HUES6 (cell line): ENCODE measurements around the gene POLD1.
"Not testable (repeated sequence)": the region's sequence is repeated elsewhere in the genome, so short reads cannot be mapped to it uniquely, and the experiment has no call there.

ENCODE experiments used
- H3K27ac ChIP-seq: 2 replicates; pipeline ENCODE4 v1.7.0; 2013; ENCODE audit warnings: low read depth, mild to moderate bottlenecking, low read length, inconsistent platforms
- H3K27me3 ChIP-seq: 2 replicates; pipeline ENCODE4 v1.6.1; 2013; ENCODE audit warnings: low read length; ENCODE audit not compliant: control insufficient read depth, insufficient read depth
- H3K36me3 ChIP-seq: 2 replicates; pipeline ENCODE4 v1.6.1; 2013; ENCODE audit warnings: low read length; ENCODE audit not compliant: control insufficient read depth, insufficient read depth
- H3K4me1 ChIP-seq: 2 replicates; pipeline ENCODE4 v1.6.1; 2013; ENCODE audit warnings: low read length; ENCODE audit not compliant: control insufficient read depth, insufficient read depth
- H3K4me3 ChIP-seq: 2 replicates; pipeline ENCODE4 v1.5.1; 2013; ENCODE audit warnings: low read depth, low read length
- H3K9ac ChIP-seq: one replicate; pipeline ENCODE4 v1.6.1; 2013; ENCODE audit warnings: mild to moderate bottlenecking, low read length
- H3K9me3 ChIP-seq: 2 replicates; pipeline ENCODE4 v1.6.1; 2013; ENCODE audit warnings: low read depth, low read length; ENCODE audit not compliant: control insufficient read depth, insufficient read depth

The POLD1 gene

DNA sequence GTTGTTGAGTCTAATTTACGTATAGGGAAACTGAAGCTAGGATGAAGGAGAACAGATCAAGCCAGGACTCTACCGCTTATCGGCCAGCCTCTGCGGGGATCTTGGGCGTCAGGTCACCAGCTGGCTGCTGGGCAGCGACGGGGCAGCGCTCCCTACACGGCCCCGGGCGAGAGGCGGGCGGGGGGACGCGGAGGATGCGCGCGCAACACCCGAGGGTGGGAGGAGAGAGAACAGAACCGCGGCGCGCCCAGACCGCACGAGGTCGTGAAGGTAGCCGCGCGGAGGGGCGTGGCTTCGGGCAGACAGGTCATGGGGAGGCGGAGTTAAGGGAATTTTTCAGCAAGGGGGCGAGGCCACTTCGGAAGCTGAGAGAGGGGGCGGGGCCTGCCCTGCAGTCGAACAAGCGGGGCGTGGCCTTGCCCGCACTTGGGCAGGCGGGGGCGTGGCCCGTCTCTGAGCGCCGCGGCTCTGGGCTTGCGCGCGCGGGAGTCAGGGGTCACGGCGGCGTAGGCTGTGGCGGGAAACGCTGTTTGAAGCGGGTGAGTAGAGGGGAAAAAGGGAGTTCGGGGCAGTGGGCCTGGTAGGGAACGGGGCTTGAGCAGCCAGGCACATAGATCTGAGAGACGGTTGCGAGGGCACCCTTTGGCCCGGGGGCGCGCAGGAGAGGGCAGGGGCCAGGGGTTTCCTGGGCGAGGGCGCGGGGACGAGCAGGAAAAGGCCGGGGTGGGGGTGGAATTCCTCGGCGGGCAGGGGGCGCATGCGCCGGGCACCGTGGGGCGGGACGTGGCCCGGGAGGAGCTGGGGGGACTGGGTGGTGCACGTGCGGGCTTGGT lies at the start of gene POLD1:
Gene POLD1, plus strand, starts transcription at position 496 of the 833 bp plus-strand sequence. CDS start 14,505 bp downstream, outside the sequence.
- peak within 1 kb of the TSS; percentile 95 for H3K9ac ChIP-seq
- peak within 1 kb of the TSS; percentile 86 for H3K4me3 ChIP-seq
- H3K36me3 ChIP-seq = peaks cover 63% of the 10 kb centered on the region
- H3K27ac ChIP-seq = peak within 1 kb of the TSS; percentile 82; the same call in 1 of the 2 replicates
- no peaks in the 10 kb centered on the region for H3K27me3 ChIP-seq
- H3K4me1 ChIP-seq = peaks cover 3% of the 10 kb centered on the region; the same call in 1 of the 2 replicates
- no peaks in the 10 kb centered on the region for H3K9me3 ChIP-seq

DNA sequence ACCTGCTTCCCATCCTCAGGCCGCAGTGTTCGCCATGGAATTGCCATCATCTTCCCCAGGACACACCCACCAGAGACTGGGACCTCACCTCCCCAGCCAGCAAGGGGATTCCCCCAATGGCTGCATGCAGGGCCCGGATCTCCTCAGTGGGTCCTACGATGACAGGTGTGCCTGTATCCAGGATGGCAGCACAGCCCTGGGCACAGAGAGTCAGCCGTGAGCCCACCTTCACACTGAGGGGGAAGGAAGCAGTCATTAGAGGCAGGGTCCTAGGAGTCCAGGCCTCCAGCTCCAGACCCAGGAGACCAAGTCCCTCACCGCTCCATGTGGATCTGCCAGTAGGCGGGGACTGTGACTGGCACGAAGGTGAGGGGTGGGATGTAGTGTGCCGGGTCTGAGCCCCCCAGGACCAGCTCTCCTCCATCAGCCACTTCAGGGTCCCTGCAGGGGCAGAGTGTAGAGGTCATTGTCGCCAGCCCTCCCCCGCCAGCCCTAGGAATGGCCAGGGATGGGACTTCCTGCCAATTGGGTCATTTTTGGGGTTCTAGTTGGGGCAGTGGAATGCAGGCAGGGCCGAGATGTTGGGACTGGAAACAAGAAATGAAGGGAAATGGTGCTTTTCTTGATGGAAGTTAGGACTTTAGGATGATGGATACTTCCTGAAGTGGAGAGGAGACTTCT lies 49.3 kb upstream of the POLD1 start:
- no peak overlapping the region for H3K27ac ChIP-seq
- peaks cover 11% of the 10 kb centered on the region for H3K4me1 ChIP-seq
- no peaks in the 10 kb centered on the region; the same call in 1 of the 2 replicates for H3K27me3 ChIP-seq
- H3K9me3 ChIP-seq = 0 out of 2 replicates have a peak, but pooled peaks cover 2% of the 10 kb centered on the region
- H3K9ac ChIP-seq = no peak overlapping the region
- no peak overlapping the region for H3K4me3 ChIP-seq
- H3K36me3 ChIP-seq = peaks cover 3% of the 10 kb centered on the region; the same call in 1 of the 2 replicates

DNA sequence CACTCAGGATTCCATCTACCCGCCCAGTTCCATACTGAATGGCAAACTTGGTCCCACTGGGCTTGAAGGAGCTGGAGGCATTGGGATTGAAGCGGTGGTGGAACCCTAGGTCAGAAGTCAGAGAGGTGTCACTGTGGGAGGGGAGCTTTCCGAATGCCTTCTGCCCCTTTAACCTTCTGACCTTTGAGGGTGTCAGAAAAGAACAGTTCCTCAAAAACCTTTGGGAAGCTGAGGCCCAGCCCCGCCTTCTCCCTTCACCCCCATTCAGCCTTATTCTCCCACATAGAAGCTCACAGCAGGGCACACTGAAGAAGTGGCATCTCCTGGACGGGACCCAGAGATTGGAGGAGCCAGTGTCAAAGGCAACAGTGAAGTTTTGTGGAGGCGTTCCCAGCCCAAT lies 47.1 kb upstream of the POLD1 start:
- not testable (repeated sequence) for H3K4me1 ChIP-seq, H3K36me3 ChIP-seq, H3K27ac ChIP-seq, H3K4me3 ChIP-seq, H3K9me3 ChIP-seq, H3K9ac ChIP-seq, H3K27me3 ChIP-seq

DNA sequence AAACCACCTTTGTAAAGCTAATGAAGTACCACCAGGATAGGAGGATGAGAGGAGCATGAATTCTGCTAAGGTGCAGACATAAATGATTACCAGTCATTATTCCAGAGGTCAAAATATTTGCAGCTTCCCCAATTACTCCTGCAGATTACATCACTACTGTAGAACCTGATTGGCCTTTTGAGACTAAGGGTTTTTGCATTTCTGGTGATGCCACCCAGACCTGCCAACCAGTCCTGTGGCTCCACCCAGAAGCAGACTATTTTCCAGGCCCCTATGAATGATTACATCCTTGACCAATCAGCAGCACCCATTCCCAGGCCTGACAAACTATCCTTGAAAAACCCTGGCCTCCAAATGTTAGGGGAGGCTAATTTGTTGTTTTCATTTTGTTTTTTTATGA lies 43.8 kb upstream of the POLD1 start:
- Histone ChIP-seq H3K9me3 (peaks cover 12% of the 10 kb centered on the region; the same call in 1 of the 2 replicates), H3K4me3 (no peak overlapping the region), H3K9ac (no peak overlapping the region), H3K4me1 (0 out of 2 replicates have a peak, but pooled peaks cover 3% of the 10 kb centered on the region), H3K36me3 (peaks cover 3% of the 10 kb centered on the region; the same call in 1 of the 2 replicates), H3K27ac (no peak overlapping the region), H3K27me3 (no peaks in the 10 kb centered on the region)

DNA sequence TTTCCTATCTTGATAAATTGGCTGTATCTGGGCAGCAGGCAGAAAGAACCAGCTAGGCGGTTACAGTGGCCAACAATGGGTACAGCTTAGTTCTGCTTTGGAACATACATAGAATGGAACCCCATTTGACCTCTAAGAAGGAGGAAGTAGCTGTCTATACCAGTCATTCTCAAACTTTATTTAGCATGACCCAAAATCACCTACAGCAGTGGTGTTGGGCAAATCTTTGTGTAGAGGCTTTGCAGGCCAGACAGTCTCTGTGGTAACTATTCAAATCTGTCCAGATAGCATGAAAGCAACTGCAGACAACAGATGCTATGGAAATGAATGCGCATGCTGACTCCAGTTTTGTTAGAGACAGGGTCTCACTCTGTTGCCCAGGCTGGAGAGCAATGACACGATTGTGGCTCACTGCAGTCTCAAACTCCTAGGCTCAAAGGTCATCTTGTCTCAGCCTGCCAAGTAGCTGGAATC lies 43.0 kb upstream of the POLD1 start:
- Histone ChIP-seq H3K27ac (no peak overlapping the region), H3K27me3 (no peaks in the 10 kb centered on the region), H3K4me3 (no peak overlapping the region), H3K9ac (no peak overlapping the region), H3K36me3 (peaks cover 3% of the 10 kb centered on the region; the same call in 1 of the 2 replicates), H3K9me3 (peaks cover 12% of the 10 kb centered on the region; the same call in 1 of the 2 replicates), H3K4me1 (no peaks in the 10 kb centered on the region)

DNA sequence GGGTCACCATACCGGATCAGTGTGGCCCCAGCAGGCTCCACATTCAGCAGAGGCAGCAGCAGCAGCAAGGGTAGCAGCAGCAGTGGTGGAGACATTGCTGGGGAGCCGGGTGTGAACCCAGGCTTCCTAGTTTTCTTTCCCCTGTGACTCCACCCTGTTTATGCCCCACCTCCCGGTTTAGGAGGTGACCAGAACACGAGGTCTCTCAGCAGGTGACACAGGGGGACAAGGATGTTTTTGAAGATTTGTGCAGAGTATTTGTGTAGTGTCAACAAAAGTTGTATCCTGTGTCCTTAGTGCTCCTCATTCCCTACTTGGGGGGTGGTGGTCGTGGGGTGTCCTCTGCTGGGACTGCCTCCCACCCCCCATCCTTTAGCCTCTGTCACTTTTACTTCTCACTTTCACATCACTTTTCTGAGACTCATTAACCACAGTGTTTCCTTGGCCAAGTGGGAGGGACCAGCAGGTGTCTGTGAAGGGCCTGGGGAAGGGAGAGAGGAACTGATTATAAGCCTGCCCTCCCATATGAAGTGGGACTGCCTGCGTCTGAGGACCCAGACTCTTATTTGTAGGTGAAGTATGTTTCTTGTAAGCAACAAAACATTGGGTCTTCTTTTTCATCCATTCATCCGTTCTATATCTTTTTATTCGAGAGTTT lies 39.4 kb upstream of the POLD1 start:
- Histone ChIP-seq H3K27me3 (no peaks in the 10 kb centered on the region), H3K27ac (no peak overlapping the region), H3K9ac (no peak overlapping the region), H3K36me3 (no peaks in the 10 kb centered on the region), H3K4me3 (no peak overlapping the region), H3K9me3 (peaks cover 10% of the 10 kb centered on the region; the same call in 1 of the 2 replicates), H3K4me1 (no peaks in the 10 kb centered on the region)

DNA sequence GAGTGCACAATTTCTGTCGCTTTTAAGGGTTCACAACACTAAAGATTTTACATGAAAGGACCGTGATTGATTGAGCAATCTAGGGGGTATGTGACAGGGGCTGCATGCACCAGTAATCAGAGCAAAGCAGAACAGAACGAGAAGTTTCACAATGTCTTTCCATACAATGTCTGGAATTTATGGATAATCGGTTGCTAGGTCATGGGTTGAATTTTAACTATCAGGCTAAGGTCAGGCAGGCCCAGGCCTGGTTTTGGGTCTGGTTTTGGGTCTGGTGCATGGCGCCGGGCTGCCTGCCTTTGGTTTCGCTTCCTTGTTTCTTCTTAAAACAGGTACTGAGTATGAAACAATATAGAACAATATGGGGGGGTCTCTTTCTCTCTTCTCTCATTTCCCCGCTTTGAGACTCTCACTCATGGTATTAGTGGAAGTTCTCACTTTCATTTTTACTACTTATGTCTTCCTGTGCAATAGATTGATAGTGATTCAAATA lies 37.0 kb upstream of the POLD1 start:
- not testable (repeated sequence) for H3K36me3 ChIP-seq, H3K4me3 ChIP-seq, H3K9me3 ChIP-seq, H3K4me1 ChIP-seq, H3K9ac ChIP-seq, H3K27me3 ChIP-seq, H3K27ac ChIP-seq

DNA sequence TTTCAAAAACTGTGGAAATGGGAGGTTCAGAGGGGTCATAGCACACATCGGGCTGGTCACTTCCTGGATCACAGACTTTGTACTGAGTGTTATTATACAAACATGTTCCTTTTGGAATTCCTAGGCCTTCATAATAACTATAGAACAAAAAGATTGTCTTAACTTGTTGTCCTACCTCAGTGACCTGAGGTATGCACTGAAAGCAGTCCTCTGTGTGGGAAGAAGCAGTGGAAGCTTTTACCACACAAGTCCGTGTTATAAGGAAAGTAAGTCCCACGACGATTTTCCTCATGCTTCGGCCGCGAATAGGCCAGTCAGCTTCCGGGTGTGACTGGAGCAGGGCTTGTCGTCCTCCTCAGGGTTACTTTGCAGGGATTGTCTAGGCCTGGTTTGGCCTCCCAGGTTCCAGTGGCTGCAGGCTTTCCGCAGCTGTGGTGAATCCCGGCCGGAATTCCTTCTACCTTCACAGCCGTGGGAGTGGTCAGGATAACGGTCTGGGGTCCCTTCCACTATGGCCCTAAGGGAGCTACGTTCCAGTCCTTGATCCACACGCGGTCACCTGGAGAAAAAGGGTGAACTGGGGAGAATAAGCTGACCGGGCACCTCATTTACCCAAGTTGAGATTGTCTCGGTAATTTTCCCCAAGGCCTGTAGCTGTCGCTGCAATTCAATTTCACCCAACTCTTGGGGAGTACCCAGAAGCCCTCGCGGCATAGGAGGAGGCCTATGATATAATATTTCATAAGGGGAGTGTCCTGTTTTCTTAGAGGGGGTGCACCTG lies 34.7 kb upstream of the POLD1 start:
- no peaks in the 10 kb centered on the region for H3K4me1 ChIP-seq
- H3K9me3 ChIP-seq = peaks cover 7% of the 10 kb centered on the region; the same call in 1 of the 2 replicates
- no peak overlapping the region for H3K27ac ChIP-seq
- no peak overlapping the region for H3K9ac ChIP-seq
- H3K36me3 ChIP-seq = no peaks in the 10 kb centered on the region
- no peaks in the 10 kb centered on the region for H3K27me3 ChIP-seq
- H3K4me3 ChIP-seq = no peak overlapping the region

DNA sequence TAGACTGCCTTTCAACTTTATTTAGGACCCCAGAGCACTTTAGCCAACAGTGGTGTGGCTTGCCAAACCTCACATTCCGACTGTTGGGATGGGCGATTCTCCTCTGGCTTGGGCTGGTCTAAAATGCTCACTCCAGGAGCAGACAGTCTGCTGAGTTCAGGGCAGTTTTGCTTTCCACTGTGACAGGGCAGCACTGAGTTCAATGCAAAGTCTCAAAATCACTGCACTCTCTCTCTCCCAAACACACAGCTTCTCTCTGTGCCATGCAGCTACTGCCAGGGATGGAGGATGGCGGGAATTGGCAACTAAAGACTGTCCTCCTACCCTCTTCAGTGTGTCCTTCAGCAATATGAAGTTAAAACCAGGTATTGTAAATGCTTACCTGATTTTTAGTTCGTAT lies 31.9 kb upstream of the POLD1 start:
- no peak overlapping the region for H3K9ac ChIP-seq
- no peaks in the 10 kb centered on the region for H3K9me3 ChIP-seq
- no peaks in the 10 kb centered on the region for H3K4me1 ChIP-seq
- H3K27me3 ChIP-seq = no peaks in the 10 kb centered on the region
- H3K27ac ChIP-seq = no peak overlapping the region
- no peak overlapping the region for H3K4me3 ChIP-seq
- no peaks in the 10 kb centered on the region for H3K36me3 ChIP-seq

DNA sequence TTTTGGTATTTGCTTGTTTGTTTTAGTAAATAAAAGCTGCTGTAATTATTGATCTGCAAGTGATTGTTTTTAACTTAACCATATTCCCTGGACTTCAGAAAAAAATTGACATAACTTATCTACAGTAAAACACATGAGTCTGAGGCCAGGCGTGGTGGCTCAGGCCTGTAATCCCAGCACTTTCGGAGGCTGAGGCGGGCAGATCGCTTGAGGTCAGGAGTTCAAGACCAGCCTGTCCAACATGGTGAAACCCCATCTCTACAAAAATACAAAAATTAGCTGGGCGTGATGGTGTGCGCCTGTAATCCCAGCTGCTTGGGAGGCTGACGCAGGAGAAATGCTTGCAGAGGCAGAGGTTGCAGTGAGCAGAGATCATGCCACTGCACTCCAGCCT lies 30.7 kb upstream of the POLD1 start:
- H3K27me3 ChIP-seq, H3K9ac ChIP-seq, H3K4me1 ChIP-seq: not testable (repeated sequence)

More for the DNA sequence above, 30.7 kb upstream of the POLD1 start:
- H3K4me3 ChIP-seq, H3K36me3 ChIP-seq, H3K27ac ChIP-seq, H3K9me3 ChIP-seq: not testable (repeated sequence)
